NCI-H524 treated with DMSO at 0.1 percent for 48 hours (cell line): ENCODE measurements around the gene GLDN.

Experiments
- DNase-seq: peaks from one replicate; lab custom pipeline; 2025; lab: John Stamatoyannopoulos, UW

GLDN gene

DNA sequence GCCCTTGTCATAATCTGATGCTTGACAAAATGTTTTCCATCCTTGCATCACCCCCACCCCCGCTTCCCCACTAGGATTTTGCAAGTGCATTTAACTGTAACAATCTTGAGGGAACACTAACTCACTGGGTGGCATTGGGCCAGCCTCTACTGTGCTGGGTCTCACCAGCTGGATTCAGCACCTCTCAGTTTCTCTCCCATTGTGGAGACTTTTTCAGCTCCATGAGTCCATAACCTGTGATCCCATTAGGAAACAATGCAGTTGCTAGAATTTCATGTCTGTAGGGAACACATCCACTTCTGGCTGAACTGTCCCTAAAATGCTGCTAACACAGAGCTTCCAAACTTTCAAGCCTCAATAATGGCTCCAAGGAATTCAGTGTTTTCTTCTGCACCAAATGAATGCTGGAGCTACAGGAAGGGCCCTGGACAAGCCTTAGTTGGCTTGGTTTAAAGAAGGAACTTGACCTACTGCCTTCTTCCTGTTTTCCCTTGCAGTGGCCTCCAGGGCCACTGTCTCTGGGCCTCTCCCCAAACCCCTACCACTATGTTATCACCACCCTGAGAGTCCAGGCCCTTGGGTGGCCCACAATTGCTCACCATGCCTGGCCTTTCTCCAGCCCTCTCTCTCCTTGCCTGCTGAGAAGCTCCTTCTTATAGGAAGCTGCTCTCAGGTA lies 18.7 kb upstream of the GLDN start:
- no peak for DNase-seq

DNA sequence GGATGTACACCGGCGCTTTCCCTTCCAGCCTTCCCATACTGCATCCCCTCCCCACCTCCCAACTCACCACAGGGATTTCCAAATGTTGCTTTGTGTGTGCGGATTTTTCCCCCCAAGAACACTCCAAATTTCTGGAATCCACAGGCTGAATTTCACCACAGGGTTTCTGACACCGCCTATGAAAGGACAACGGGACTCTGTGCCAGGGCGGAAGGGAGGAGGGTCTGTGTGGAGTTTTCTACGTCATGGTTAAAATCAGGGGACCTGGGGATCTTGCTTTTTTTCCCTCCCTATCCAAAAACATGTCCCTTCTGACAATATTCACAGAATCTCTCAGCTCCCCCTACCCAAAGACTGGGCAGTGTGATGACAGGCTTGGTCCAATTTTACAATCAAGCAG lies 17.7 kb upstream of the GLDN start:
- DNase-seq = no peak

DNA sequence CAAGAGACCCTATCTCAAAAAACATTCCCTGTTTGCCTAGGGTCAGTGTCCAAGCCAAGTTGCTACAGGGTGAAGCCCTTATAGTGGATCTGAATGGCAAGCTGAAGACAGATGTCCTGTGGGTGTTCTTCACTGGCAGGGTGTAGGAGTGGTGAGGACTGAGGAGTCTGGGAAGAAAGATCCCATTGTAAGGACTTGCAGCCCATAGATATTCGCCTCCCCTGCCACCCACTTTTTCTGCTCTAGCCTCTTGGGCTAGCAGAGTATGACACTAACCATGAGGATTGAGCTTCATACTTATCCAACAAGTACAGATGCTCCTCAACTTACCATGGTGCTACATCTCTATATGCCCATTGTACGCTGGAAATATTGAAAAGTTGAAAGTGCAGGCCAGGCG lies 16.3 kb upstream of the GLDN start:
- no peak for DNase-seq

DNA sequence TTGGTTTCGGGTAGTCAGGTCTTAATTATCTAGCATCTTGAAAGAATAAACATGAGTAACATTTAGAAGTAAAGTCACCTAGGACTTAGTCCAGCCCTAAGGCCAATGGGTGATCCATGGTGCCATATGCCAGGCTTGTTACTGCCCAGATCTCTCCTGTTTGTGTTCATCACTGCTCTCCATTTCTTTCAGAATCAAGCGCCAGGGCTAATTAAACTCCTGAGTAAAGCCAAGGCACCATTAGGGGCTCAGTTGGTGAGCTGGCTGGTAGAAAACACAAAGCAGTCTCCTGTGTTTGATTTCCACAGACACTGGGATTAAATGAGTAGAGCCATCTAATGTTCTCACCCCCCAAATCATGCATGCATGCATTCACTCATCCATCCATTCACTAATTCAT lies 14.4 kb upstream of the GLDN start:
- no peak for DNase-seq

DNA sequence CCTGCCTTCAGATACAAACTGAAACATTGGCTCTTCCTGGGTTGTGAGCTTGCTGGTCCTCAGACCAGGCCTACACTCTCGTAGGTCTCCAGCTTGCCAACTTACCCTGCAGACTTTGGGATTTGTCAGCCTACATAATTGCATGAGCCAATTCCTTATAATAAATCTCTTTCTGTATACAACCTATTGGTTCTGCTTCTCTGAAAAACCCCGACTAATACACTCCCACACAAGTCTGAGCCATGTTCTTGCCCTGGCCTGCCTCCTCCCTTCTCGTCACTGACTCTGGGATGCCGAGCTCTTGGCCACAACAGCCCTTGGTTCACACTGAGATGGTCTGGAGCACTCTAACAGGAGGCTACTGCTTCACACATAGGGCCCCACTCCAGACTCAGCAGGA lies 12.5 kb upstream of the GLDN start:
- DNase-seq = no peak

DNA sequence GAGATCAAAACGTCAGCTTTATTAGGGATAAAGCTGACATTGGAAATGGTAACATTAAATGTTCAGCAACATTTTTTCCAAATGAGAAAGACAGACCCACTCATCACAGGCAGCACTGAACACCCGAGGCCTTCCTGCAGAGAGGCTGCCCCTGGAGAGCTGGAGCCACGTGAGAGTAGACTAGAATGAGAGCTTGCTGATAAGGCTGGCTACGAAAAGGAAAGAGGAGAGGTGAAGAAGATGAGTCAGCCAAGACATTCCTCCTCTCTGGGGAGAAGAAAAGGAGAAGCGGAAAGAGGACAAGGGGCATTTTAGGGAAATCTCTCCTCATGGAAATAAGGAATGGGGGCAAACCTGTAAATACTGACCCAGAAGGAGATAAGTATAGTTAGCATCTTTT lies 10.3 kb upstream of the GLDN start:
- DNase-seq = no peak

DNA sequence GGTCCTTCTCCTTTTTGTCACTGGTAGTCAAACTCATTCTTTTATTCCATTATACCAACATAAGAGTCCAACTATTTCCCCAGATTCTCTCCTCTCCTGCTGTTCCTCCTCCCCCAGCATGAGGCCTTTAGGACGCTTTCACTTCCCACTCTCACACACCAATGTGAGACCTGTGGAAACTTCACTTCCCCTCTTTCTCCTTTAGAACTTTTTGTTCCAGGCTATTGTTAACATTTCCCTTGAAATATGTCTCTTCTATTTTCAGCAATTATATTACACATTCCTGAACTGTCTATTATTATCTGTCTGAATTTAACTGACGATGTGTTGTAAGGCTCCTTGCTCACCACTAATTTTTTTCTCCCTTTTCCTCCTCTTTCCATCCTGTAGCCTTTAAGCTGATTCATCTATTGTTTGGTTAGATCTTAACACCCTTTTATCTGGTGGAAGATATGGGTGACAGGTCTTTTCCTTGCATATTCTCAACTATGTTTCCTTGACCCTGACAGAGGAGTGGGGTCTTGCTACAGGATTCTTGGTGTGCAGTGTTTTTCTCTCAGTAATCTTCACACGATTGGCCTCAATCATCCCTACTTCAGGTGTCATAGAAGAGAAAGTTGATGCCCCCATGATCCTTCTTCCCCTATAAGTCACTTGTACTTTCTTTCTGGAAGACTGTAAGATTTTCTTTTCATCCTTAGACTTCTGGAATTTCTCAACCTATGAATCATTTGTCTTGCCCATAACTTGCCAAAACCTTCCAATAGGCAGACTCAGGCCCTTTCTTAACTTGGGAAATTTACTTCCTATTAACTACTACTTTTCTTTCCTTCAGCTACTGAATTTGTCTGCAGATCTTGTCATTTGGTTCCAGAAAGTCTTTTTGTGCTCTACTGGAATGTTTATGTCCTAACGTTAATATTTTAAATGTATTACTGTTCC lies 9.0 kb upstream of the GLDN start:
- no peak for DNase-seq

DNA sequence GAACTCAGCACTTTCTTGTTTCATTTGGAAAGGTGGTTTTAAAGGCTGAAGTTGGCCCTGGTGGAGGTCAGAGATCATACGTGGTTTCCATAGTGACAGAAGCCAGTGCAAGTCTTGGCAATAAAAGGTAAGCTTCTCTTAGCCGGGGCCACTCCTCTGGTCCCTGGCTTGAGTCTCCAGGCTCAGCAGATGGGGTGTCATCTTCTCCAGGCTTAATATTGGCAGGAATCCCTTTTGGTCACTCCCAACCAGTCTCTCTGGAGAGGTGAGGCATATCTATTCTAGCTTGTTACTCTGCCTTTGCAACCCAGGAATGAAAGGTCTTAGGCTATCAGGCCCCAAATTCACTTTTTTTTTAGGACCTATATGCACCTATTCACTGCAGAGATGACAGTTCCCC lies 7.9 kb upstream of the GLDN start:
- DNase-seq = no peak

DNA sequence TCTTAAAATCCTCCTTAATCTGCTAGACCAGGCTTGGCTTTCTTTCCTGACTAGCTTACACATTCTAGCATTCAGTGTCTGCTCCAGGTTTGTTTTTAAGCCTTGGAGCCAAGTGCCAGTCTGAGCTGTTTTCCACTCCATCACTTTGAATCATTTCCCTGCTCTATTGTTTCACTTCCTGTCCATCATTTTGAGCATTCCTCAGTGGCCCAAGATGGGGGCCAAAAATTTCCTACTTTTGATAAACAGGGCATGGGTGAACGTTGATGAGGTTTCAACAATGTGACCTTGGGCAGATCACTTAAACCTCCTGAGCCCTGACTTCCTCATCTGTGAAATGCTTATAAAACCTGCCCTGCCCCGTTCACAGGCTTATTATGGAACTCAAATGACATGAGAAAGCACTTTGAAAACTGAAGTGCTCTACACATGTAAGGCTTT lies 7.4 kb upstream of the GLDN start:
- DNase-seq = no peak

DNA sequence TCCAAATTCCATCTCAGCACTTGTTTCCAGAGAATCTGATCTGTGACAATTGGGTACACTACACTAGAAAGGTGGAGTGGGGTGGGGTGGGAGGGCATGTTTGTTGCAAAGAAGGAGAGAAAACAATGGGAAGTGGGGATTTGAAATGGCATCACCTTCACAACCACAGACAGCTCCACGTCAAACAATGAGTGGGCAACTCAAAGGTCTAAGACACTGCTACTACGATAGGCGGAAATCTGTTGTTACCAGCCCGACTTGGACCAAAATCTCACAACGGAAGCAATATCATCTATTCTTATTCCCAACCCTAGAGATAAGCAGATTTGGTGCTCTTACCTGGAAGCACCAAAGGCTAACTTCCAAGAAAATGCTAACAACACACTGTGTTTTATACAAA lies 6.4 kb upstream of the GLDN start:
- no peak for DNase-seq

DNA sequence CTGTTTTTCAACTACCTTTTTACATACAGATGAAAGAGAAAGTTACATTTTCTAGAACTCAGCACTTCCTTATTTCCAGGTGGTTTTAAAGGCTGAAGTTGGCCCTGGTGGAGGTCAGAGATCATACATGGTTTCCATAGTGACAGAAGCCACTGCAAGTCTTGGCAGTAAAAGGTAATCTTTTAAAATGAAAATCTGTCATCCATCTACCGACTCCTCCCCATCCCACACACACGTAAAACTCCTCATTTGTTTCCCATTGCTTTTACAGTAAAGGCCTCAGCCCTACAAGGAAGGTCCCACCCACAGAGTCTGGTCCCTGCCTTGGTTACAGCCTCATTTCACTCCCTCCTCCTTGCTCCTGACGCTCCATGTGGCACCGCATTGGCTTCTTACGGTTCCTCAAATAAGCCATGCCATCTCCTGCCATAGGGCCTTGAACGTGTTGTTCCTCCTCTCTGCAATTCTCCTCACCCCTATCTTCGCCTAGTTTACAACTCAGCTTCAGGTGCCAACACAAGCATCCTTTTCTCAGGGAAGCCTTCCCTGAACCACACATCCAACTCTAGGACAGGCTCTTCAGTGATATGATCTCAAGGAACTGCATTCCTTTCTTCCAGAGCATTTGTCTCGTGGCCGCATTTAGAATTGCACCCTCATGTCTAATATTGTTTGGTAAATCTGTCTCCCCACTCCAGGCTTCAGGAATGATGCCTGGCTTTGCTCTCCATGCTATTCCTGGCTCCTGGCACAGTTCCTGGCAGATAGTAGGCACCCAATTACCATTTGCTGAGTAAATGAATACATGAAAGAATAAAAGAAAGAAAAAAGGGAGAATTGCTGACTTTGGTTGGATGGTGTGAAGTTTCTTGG lies 5.7 kb upstream of the GLDN start:
- DNase-seq = no peak

DNA sequence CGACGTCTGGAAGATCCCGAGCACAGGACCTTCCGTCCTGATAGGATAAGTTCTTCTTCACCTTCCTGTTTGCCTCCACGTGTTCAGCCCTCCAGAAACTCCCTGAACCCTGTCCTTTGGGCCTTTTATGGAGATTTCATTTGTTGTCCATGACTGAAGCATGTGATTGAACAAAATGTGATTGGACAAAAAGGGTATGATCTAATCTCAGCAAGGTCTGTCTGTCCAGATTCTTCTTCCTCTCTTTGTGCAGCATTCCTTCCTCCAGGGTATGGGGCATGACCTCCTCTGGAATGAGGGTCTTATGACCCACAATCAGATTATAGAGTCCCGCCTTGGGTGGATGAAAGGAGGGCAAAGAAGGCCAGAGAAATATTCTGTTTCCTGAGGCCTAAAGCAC lies 3.0 kb upstream of the GLDN start, which contains the start of gene CYP19A1:
Gene CYP19A1, minus strand, starts transcription at position 101 of the 400 bp plus-strand sequence. CDS start 95,684 bp downstream, outside the sequence.
- no peak for DNase-seq

DNA sequence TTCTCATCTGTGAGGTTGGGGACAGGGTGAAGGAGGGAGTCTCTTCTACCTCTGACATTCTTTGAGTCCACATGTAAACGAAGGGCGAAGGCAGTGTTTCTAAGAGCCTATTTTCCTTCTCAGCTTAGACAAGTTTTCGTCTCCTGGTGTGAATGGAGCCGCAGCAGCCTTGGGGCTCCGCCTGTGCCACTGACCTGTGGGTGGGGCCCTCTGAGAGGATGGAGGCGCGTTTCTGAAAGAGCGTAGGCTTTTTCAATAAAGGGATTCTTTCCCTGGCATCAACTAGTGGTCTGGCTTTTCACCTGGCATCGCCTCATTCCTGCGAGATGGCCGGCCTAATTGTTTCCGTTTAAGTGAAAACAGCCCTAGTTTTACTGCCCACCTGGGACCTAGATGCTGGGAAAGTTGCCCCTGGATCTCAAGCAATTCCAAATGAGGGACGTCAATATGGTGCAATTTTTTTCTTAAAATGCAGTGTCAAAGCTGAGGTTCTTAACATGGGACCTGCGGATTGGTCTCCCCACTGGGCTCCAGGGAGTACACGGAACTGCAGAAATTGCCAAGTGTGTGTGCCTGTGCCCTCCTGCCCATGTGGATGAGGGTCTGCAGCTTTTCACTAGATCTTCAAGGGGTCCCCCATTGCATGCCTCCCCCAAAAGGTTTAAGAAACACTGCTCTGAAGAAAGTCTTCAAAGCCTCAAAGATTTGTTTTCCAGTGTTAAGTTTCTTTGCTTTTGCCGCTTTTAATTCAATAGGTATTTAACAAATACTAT lies 958 bp downstream of the GLDN start:
- DNase-seq = no peak

DNA sequence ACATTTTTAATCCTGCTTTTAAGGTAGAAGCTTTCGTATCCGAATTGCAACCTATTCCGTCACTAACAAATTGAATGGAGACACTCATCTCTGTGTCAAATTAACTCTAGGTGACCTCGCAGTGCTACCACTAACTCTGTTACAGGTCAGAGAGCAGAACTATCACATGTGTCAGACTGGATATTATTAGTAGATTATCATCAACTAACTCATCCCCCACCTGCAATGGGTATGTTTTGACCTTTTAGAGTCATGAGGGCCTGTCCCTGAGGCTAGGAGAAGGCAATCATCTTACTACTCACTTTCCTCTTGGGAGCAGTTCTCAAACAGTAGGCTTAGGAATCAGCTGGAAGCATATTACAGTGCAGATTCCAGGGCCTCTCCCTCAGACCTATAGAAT lies 2.0 kb downstream of the GLDN start:
- DNase-seq = no peak

DNA sequence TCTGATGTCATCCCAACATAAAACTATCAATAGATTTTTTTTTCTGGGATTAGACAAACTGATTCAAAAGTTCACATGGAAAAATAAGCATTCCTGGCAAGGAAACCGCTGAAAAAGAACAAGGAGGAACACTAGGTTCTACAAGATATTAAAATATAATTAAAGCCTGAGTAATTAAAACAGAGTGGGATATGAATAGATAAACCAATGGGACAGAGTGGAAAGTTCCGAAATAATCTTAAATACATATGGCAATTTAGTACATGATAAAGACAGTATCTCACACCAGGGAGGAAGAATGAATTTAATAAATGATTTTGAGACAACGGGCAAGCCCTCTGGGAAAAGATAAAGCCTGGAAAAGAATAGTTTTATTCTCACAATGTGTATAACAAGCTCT lies 4.7 kb downstream of the GLDN start:
- DNase-seq = no peak

DNA sequence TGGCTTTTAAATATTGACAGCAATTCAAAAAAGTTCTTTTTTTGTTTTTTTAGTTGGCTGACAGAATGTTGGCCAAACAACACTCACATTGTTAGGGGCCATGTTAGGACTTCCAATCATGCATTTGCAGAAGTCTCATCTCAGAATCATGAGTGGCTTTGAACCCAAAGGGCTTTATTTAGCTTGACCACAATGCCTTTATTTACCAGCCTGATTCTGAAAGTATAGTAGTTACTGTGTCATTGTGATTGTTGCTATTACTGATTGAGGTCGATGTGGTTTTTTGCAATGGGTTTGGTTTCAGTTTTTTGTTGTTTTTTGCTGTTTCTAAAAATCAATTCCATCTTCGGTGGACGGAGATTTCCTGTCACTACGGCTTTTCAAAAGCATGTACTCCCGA lies 7.2 kb downstream of the GLDN start:
- no peak for DNase-seq

DNA sequence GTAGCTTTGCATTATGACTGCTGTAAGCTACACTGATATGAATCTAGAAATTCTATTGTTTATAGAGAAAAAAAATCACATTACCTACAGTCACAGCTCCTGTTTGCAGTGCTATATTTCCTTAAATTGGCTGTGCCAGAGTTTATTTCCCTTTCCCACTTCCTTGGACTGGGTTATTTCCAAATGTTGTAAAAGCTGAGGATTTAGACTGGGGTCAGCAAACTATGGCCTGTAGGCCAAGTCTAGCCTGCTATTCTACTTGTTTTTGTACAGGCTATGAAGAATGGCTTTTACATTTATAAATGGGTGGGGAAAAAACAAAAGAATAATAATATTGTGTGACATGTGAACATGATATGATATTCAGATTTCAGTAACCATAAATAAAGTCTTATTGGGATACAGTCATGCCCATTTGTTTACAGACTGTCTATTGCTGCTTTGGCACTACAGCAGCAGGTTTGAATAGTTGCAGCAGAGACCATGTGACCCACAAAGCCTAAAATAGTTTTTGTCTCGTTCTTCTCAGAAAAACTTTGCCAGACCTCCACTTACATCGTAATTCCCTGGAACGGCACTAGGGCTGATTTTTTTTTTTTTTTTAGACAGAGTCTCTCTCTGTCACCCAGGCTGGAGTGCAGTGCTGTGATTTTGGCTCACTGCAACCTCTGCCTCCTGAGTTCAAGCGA lies 7.8 kb downstream of the GLDN start:
- no peak for DNase-seq

DNA sequence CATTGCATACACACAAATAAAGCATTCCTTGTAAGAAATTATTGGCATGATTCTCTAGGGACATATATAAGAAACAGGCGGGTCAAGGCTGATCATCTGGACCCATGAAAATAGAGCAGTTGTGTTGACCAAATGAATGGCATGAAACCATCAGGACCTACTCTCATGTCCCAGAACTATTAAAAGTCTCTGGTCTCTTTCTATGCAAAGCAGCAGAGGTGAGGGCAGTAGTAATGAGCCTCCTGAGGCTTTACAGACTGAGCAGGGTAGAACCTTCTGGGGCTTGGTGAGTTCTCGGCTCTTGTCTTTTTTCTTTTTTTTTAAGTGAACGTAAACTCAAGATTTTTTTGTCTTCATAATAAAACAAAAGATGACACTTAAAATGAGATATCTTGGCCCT lies 9.3 kb downstream of the GLDN start:
- no peak for DNase-seq

DNA sequence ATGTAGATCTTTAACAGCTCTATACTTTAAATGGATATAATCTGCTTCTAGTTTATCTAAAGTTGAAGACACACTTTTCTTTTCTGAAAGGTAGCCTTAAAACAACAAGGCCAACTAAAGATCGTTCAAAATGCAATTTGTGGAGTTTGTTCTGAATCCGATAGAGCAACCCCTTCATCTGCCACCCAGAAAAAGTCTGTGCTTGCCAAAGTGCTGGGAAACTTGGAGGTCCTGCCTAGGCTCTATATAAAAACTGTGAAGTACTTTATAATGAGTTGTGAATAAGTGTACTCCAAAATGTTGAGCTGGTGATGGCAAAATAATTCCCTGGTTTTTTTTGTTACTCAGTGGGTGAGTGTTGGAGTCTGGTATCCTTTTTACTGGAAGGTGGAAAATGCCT lies 12.5 kb downstream of the GLDN start:
- no peak for DNase-seq

DNA sequence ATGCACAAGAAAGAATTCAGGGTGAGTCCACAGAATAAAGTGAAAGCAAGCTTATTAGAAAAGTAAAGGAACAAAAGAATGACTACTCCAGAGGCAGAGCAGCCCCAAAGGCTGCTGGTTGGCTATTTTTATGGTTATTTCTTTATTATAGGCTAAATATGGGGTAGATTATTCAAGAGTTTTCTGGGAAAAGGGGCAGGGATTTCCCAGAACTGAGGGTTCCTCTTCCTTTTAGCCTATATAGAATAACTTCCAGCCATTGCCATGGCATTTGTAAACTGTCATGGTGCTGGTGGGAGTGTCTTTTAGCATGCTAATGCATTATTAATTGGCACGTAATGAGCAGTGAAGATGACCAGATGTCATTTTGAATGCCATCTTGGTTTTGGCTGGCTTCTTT lies 13.6 kb downstream of the GLDN start:
- DNase-seq = no peak

DNA sequence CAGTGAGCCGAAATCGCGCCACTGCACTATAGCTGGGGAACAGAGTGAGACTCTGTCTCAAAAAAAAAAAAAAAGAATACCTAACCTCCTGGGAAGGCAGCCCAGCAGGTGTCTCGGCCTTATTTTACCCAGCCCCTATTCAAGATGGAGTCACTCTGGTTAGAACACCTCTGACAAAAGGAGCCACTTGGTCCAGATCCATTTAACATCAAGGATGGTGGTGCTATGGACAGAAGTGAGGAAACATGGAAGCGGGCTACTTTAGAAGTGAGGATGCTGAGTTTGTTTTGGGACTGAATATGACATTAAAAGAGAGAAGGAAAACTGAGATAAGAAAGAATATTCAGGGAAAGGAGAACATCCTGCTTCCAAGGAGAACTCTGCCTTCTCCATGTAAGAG lies 14.7 kb downstream of the GLDN start:
- no peak for DNase-seq
